HUES64 (cell line): ENCODE data around the gene DRC1.

Experiments used
- H3K27ac ChIP-seq: 2 replicates; pipeline ENCODE4 v1.7.0; 2013; ENCODE audit warnings: low read depth, low read length, inconsistent platforms
- H3K27me3 ChIP-seq: 2 replicates; pipeline ENCODE4 v1.6.1; 2013; ENCODE audit warnings: mild to moderate bottlenecking, low read length; ENCODE audit not compliant: insufficient read depth
- H3K36me3 ChIP-seq: 2 replicates; pipeline ENCODE4 v1.6.1; 2013; ENCODE audit warnings: mild to moderate bottlenecking, low read length; ENCODE audit not compliant: insufficient read depth
- H3K4me1 ChIP-seq: 2 replicates; pipeline ENCODE4 v1.6.1; 2013; ENCODE audit warnings: mild to moderate bottlenecking, low read length, moderate library complexity; ENCODE audit not compliant: insufficient read depth
- H3K4me3 ChIP-seq: 2 replicates; pipeline ENCODE4 v1.5.1; 2013; ENCODE audit warnings: mild to moderate bottlenecking, low read length, moderate library complexity
- H3K9ac ChIP-seq: 2 replicates; pipeline ENCODE4 v1.6.1; 2013; ENCODE audit warnings: mild to moderate bottlenecking, low read depth, low read length
- H3K9me3 ChIP-seq: 2 replicates; pipeline ENCODE4 v1.6.1; 2013; ENCODE audit warnings: low read depth, low read length; ENCODE audit not compliant: insufficient read depth
- WGBS: fragments of 150-250, 120-280 bp; methylation state at CpG from one replicate; pipeline ENCODE4 v1.1.7; 2013; ENCODE audit warnings: missing lambda C conversion rate; 5-methylcytosine and 5-hydroxymethylcytosine counted together

Gene DRC1

GRCh38 chr2:26424221-26424620, 22.5 kb downstream of the DRC1 start:
- H3K36me3 ChIP-seq = no peaks in the 10 kb centered on the region
- no peak overlapping the region for H3K9ac ChIP-seq
- H3K27me3 ChIP-seq = no peaks in the 10 kb centered on the region
- H3K4me1 ChIP-seq = peaks cover 6% of the 10 kb centered on the region; the same call in 1 of the 2 replicates
- H3K9me3 ChIP-seq = no peaks in the 10 kb centered on the region
- H3K27ac ChIP-seq = no peak overlapping the region
- no peak overlapping the region for H3K4me3 ChIP-seq
- 93% methylated on average over 3 of the region's 3 CpGs for WGBS

- Histone ChIP-seq H3K27ac (no peak overlapping the region), H3K36me3 (no peaks in the 10 kb centered on the region), H3K9ac (no peak overlapping the region), H3K27me3 (no peaks in the 10 kb centered on the region), H3K4me3 (no peak overlapping the region), H3K9me3 (no peaks in the 10 kb centered on the region), H3K4me1 (no peaks in the 10 kb centered on the region)
- WGBS = 92% methylated on average over 2 of the region's 2 CpGs
Measured at GRCh38 chr2:26428846-26429245, 27.1 kb downstream of the DRC1 start.

GRCh38 chr2:26429779-26430578, 28.3 kb downstream of the DRC1 start:
- H3K9ac ChIP-seq = no peak overlapping the region
- no peak overlapping the region for H3K27ac ChIP-seq
- no peaks in the 10 kb centered on the region for H3K4me1 ChIP-seq
- no peaks in the 10 kb centered on the region for H3K36me3 ChIP-seq
- H3K27me3 ChIP-seq = no peaks in the 10 kb centered on the region
- 87% methylated on average over 8 of the region's 8 CpGs for WGBS
- H3K4me3 ChIP-seq = no peak overlapping the region
- no peaks in the 10 kb centered on the region for H3K9me3 ChIP-seq

- 92% methylated on average over 7 of the region's 7 CpGs for WGBS
- H3K4me1 ChIP-seq = no peaks in the 10 kb centered on the region
- no peaks in the 10 kb centered on the region for H3K9me3 ChIP-seq
- H3K4me3 ChIP-seq = no peak overlapping the region
- H3K9ac ChIP-seq = no peak overlapping the region
- H3K36me3 ChIP-seq = no peaks in the 10 kb centered on the region
- H3K27ac ChIP-seq = no peak overlapping the region
- H3K27me3 ChIP-seq = no peaks in the 10 kb centered on the region
Measured at GRCh38 chr2:26430826-26431225, 29.1 kb downstream of the DRC1 start.

- H3K4me1 ChIP-seq = no peaks in the 10 kb centered on the region
- H3K27ac ChIP-seq = no peak overlapping the region
Measured at GRCh38 chr2:26432363-26432762, 30.6 kb downstream of the DRC1 start.

GRCh38 chr2:26432859-26433258, 31.1 kb downstream of the DRC1 start:
- no peak overlapping the region for H3K27ac ChIP-seq
- no peaks in the 10 kb centered on the region for H3K36me3 ChIP-seq
- WGBS = 44% methylated on average over 2 of the region's 2 CpGs
- no peaks in the 10 kb centered on the region for H3K9me3 ChIP-seq
- no peaks in the 10 kb centered on the region for H3K27me3 ChIP-seq
- no peak overlapping the region for H3K4me3 ChIP-seq
- no peak overlapping the region for H3K9ac ChIP-seq
- no peaks in the 10 kb centered on the region for H3K4me1 ChIP-seq

More at GRCh38 chr2:26432363-26432762, 30.6 kb downstream of the DRC1 start:
- no peak overlapping the region for H3K9ac ChIP-seq
- H3K9me3 ChIP-seq = no peaks in the 10 kb centered on the region
- H3K27me3 ChIP-seq = no peaks in the 10 kb centered on the region
- H3K4me3 ChIP-seq = no peak overlapping the region
- no peaks in the 10 kb centered on the region for H3K36me3 ChIP-seq

GRCh38 chr2:26435106-26435505, 33.4 kb downstream of the DRC1 start:
- H3K4me3 ChIP-seq = no peak overlapping the region
- no peaks in the 10 kb centered on the region for H3K9me3 ChIP-seq
- H3K27me3 ChIP-seq = no peaks in the 10 kb centered on the region
- WGBS = 94% methylated on average over 2 of the region's 2 CpGs
- H3K27ac ChIP-seq = no peak overlapping the region
- no peaks in the 10 kb centered on the region for H3K36me3 ChIP-seq
- H3K4me1 ChIP-seq = no peaks in the 10 kb centered on the region
- no peak overlapping the region for H3K9ac ChIP-seq

- no peak overlapping the region for H3K9ac ChIP-seq
- H3K4me3 ChIP-seq = no peak overlapping the region
- H3K36me3 ChIP-seq = no peaks in the 10 kb centered on the region
- H3K4me1 ChIP-seq = no peaks in the 10 kb centered on the region
- H3K27ac ChIP-seq = no peak overlapping the region
- no peaks in the 10 kb centered on the region for H3K27me3 ChIP-seq
- H3K9me3 ChIP-seq = no peaks in the 10 kb centered on the region
- WGBS = 82% methylated on average over 8 of the region's 8 CpGs
Measured at GRCh38 chr2:26438526-26438925, 36.8 kb downstream of the DRC1 start.

GRCh38 chr2:26438926-26439325, 37.2 kb downstream of the DRC1 start:
- no peak overlapping the region for H3K4me3 ChIP-seq
- no peaks in the 10 kb centered on the region for H3K9me3 ChIP-seq
- H3K9ac ChIP-seq = no peak overlapping the region
- 86% methylated on average over 5 of the region's 5 CpGs for WGBS
- no peaks in the 10 kb centered on the region for H3K27me3 ChIP-seq
- no peak overlapping the region for H3K27ac ChIP-seq
- no peaks in the 10 kb centered on the region for H3K4me1 ChIP-seq
- H3K36me3 ChIP-seq = no peaks in the 10 kb centered on the region

- Histone ChIP-seq H3K4me1 (no peaks in the 10 kb centered on the region), H3K9me3 (no peaks in the 10 kb centered on the region), H3K27me3 (no peaks in the 10 kb centered on the region), H3K36me3 (no peaks in the 10 kb centered on the region), H3K4me3 (no peak overlapping the region), H3K9ac (no peak overlapping the region), H3K27ac (no peak overlapping the region)
- 86% methylated on average over 1 of the region's 2 CpGs for WGBS
Measured at GRCh38 chr2:26442301-26442700, 40.6 kb downstream of the DRC1 start.

- no peak overlapping the region for H3K4me3 ChIP-seq
- H3K9me3 ChIP-seq = no peaks in the 10 kb centered on the region
- H3K36me3 ChIP-seq = no peaks in the 10 kb centered on the region
- WGBS = 81% methylated on average over 3 of the region's 3 CpGs
- no peak overlapping the region for H3K27ac ChIP-seq
- H3K27me3 ChIP-seq = no peaks in the 10 kb centered on the region
- H3K4me1 ChIP-seq = no peaks in the 10 kb centered on the region
- no peak overlapping the region for H3K9ac ChIP-seq
Measured at GRCh38 chr2:26442707-26443106, 41.0 kb downstream of the DRC1 start.

GRCh38 chr2:26444236-26444635, 42.5 kb downstream of the DRC1 start:
- no peaks in the 10 kb centered on the region for H3K4me1 ChIP-seq

More at GRCh38 chr2:26444236-26444635, 42.5 kb downstream of the DRC1 start:
- Histone ChIP-seq H3K27me3 (no peaks in the 10 kb centered on the region), H3K36me3 (no peaks in the 10 kb centered on the region), H3K9me3 (no peaks in the 10 kb centered on the region), H3K4me3 (no peak overlapping the region), H3K9ac (no peak overlapping the region), H3K27ac (no peak overlapping the region)
- WGBS = 91% methylated on average over 7 of the region's 7 CpGs
